Adrenal gland (tissue), 5 donors: Measurements from ENCODE around the gene LAMA2.

Experiments
- CTCF ChIP-seq, 6 experiments: fragments of 450-650 bp in 4 of 6; fragments of 200-600 bp in 2 of 6; sonication (generic) in 1 of 6; IDR thresholded peaks; 1 replicate in 5 of 6; 2 replicates in 1 of 6; pipeline versions ENCODE4 v1.5.1 to v1.8.0; 2016 to 2021; ENCODE audit warnings: antibody characterized with exemption in 6 of 6, mild to moderate bottlenecking in 2 of 6, moderate library complexity in 1 of 6
- POLR2A ChIP-seq, 2 donors: fragments of 450-650 bp; IDR thresholded peaks; one replicate each; pipeline ENCODE4 v1.6.1; 2017; ENCODE audit warnings: antibody characterized with exemption in 2 of 2, mild to moderate bottlenecking in 2 of 2, moderate library complexity in 1 of 2
- donor health status: DM: no; HTN: no; CAD: no.

- TF ChIP-seq CTCF (IDR thresholded peaks at IDR 0.05): no peak
- no peak for TF ChIP-seq POLR2A (IDR thresholded peaks at IDR 0.05)
Observed at GRCh38 chr6:129046526-129046925, 163.6 kb downstream of the LAMA2 start.
